Measurements from ENCODE around the gene SURF4.

SURF4 gene
- total RNA-seq: 226 to 301 reads per million in 2 donors

- peak; percentile 90 for DNase-seq
Observed at GRCh38 chr9:133375724-133376654, at the start of gene SURF4, which contains the start of gene STKLD1. Gene SURF4 (minus strand): TSS chr9:133376060. CDS start chr9:133375969, 91 bp downstream. Gene STKLD1 (plus strand): TSS chr9:133376366. CDS start chr9:133376474, 108 bp downstream.

GRCh38 chr9:133425049-133425632, 49.3 kb upstream of the SURF4 start:
- no peak for DNase-seq

GRCh38 chr9:133424187-133424586, 48.3 kb upstream of the SURF4 start:
- no peak for DNase-seq

- DNase-seq: no peak
Observed at GRCh38 chr9:133423216-133423615, 47.4 kb upstream of the SURF4 start.

- DNase-seq: no peak
Observed at GRCh38 chr9:133421615-133422542, 46.0 kb upstream of the SURF4 start, which contains the start of gene ADAMTS13. Gene ADAMTS13 (plus strand): TSS chr9:133422367. CDS start chr9:133422444, 77 bp downstream.

GRCh38 chr9:133420392-133420827, 44.5 kb upstream of the SURF4 start:
- no peak for DNase-seq

- DNase-seq: no peak
Observed at GRCh38 chr9:133419005-133419404, 43.1 kb upstream of the SURF4 start.

- DNase-seq: peak; percentile 71
Observed at GRCh38 chr9:133417541-133418461, 41.9 kb upstream of the SURF4 start, which contains the start of gene REXO4. Gene REXO4 (minus strand): TSS chr9:133418010. CDS start chr9:133417844, 166 bp downstream.

- no peak for DNase-seq
Observed at GRCh38 chr9:133415170-133415569, 39.3 kb upstream of the SURF4 start.

GRCh38 chr9:133408042-133408441, 32.2 kb upstream of the SURF4 start:
- no peak for DNase-seq

GRCh38 chr9:133406480-133407307, 30.8 kb upstream of the SURF4 start:
- DNase-seq: peak; percentile 77

GRCh38 chr9:133405508-133406438, 29.9 kb upstream of the SURF4 start:
- no peak for DNase-seq

- no peak for DNase-seq
Observed at GRCh38 chr9:133404454-133405002, 28.7 kb upstream of the SURF4 start.

- peak; percentile 54 for DNase-seq
Observed at GRCh38 chr9:133403766-133404453, 28.1 kb upstream of the SURF4 start.

- no peak for DNase-seq
Observed at GRCh38 chr9:133402689-133403088, 26.8 kb upstream of the SURF4 start.

- no peak for DNase-seq
Observed at GRCh38 chr9:133401588-133401987, 25.7 kb upstream of the SURF4 start.

- DNase-seq: no peak
Observed at GRCh38 chr9:133400292-133400691, 24.4 kb upstream of the SURF4 start.

GRCh38 chr9:133397895-133398294, 22.0 kb upstream of the SURF4 start:
- DNase-seq: no peak
